CD4-positive, alpha-beta T cell treated with Interleukin-6 for 4 hours (primary cell): ENCODE measurements around the gene MCTP1.
"Not testable (repeated sequence)": the region's sequence is repeated elsewhere in the genome, so short reads cannot be mapped to it uniquely, and the experiment has no call there.

Experiments used
- DNase-seq: peaks from one replicate; pipeline ENCODE4 v3.0.0-alpha.2; 2020; ENCODE audit warnings: mixed read lengths

Gene MCTP1

GRCh38 chr5:95178046-95178651 lies 106.7 kb downstream of the MCTP1 start:
- no peak for DNase-seq

DNA sequence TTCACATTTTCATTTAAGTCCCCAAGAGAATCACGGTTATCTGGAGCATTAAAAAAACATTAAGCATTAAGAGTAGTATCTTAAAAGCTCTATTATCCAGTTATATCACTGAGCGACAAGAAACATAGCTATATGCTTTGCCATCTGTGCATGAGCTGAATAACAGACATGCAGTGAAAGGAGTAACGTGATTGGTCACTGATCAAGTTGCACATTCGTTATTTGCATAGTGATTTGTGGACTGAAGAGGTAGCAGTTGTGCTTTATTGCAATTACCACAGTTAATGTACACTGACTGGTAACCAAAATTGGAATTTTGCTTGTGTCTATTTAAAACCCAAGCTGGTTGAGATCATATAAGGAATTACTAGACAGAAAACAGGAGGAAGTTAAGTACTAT lies 107.4 kb downstream of the MCTP1 start:
- no peak for DNase-seq

GRCh38 chr5:95175106-95175505 lies 109.8 kb downstream of the MCTP1 start:
- DNase-seq: no peak

DNA sequence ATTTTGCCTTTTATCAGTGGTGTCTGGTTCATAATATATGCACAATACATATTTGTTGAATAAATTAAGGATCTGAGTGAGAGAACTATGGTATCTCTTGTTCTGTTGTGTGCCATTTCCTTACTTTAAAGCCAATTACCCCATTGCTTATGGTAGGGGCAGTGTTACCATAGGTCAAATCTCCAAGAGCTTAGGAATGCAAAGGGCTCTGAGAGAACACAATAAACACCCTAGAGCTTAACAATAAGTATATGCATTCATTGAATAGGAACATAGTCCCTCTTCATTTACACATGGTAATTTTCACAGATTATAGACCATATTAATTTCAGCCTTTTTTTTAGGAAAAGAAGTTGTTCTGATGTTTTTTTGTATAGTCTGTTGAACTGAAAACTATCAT lies 112.2 kb downstream of the MCTP1 start:
- no peak for DNase-seq

DNA sequence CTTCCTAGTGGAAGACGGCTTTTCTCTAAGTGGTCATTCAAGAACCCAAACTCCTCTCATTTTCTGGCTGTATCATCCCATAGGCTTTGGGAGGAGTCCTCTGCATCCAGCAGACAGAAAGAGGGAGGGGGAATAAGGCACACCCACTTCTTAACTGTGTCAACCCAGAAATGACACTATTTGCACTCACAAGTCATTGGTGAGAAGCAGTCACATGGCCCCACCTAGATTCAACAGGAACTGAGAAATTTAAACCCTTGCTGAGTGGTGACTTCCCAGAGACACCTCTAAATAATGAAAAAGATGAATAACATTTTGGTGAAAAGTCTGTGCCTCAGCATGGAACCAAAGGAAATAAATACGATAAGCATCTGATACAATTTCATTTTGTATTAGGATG lies 120.0 kb downstream of the MCTP1 start:
- no peak for DNase-seq

DNA sequence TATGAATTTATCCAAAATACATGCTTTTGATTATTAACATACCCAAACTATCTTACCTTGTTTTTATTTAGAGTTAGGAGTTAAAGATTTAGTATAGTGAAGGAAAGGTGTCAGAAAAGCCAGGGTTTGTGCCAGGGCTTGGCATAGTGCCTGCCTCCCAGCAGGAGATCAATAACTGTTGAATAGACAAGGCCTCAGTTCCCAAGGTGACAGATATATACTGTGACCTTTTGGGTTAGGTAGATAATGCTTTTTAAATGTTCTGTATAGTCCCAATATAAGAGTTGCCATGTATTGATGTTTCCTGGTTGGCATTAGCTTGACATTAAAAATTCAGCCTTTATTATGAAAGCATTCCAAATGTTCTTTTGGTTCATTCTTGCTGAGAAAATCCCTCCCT lies 121.8 kb downstream of the MCTP1 start:
- DNase-seq: no peak

DNA sequence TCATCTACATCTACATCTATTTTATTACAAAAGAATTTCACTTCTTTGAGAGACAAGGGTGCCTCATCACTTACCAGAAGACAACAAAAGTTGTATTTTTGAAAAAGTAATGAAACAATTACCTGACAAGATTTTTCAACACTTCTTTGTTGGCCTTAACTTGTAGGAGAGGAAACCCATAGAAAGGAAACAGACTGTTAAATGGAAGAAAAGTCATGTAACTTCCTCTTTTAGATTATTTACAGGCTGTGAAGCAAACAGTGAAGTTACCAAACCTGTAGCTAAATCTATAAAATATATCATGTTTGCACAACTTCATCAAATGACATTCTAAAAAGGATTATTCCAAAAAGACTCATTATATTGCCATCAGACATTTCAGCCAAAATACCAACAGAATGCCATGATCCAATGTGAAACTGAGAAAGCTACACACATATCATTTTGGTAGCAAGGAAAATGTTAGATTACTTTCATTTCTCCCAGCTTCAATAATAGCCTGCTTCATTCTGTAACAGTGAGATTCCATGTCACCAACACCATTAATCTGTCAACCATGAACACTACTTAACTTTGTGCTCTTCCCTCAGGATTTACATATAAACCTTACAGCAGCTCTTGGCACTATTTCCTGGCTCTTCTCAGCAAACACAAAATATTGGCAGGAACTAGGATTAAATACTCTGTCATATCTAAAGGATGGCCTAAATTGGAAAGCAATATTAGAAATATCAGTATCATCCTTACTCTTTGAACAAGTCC lies 122.5 kb downstream of the MCTP1 start:
- no peak for DNase-seq

- no peak for DNase-seq
Observed at GRCh38 chr5:95159603-95160002, 125.3 kb downstream of the MCTP1 start.

DNA sequence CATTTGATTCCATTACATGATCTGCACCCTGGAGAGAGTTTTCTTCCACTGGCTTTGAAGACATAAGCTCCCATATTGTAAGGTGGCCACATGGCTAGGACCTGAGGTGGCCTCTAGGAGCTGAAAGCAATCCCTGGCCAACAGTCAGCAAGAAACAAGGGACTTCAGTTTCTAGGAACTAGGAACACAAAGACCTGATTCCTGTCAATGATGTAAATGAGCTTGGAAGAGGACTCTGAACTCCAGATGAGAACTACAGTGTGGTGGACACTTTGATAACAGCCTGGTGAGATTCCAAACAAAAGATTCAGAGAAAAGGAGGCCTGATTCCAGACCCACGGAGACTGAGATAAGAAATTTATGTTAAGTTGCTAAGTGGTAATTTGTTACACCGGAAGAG lies 129.0 kb downstream of the MCTP1 start:
- no peak for DNase-seq

DNA sequence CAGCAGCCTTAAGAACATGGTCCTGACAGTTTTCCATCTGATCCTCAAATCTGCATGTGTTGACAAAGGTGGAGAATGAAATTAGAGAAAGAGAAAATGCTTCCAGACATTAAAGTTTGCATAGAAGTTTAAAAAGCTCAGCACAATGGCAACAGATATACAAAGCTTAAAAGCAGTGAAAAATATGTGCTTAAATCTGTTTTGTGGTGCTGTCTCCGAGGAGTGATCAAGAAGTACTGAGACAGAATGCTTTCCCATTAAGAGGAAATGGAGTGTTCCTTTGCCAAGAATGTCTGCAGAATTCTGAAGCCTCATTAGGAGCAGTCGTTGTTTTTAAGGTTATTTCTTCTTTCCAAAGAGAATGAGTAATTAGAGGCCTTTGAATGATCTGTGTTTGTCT lies 131.4 kb downstream of the MCTP1 start:
- no peak for DNase-seq

GRCh38 chr5:95152535-95152934 lies 132.4 kb downstream of the MCTP1 start:
- DNase-seq: no peak

DNA sequence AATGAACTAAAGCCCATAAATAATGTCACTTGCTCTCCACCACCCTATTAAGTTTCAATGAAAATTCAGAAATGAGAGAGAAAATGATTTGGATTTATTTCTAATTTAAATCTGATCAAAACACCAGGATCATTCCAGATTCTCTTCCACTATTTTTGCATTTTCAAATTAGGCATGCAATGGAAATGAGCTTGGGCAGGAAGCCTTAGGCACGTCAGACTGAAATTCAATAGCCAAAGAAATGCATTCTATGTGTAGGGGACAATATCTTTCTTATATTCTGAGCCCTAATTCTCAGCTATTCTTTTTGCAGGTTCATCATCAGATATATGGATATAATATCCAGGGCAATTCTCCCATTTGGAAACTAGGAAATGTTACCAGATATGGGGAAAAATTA lies 132.8 kb downstream of the MCTP1 start:
- no peak for DNase-seq

DNA sequence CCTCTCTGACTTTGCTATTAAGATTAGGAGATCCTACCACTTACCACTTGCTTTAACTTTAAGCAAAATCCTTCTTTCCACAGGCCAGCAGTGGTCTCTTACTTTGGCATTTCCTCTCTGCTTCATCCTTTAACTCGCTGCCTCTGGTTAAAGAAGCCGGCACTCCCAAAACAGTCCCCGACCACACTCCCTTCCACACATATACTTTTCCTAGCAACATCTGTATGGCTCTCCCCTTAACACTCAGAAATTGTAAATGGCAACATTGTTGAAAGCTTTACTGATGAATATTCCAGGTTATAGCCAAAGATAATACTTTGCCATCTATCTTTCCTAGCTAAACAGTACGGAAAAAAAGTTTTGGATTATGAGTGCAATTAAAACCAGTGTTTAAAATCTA lies 133.2 kb downstream of the MCTP1 start:
- no peak for DNase-seq

- DNase-seq: no peak
Observed at GRCh38 chr5:95149387-95149786, 135.5 kb downstream of the MCTP1 start.

DNA sequence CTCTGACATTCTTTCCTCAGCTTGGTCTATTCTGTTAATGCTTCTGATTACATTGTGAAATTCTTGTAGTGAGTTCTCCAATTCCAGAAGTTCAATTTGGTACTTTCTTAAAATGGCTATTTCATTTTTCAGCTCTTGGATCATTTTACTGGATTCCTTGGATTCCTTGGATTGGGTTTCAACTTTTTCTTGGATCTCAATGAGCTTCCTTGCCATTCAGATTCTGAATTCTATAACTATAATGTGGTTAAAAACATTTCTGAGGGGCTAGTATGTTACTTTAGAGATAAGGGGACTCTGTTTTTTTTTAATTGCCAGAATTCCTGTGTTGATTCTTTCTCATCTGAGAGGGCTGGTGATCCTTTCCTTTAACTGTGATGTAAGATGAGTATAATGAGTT lies 136.4 kb downstream of the MCTP1 start:
- DNase-seq: no peak

DNA sequence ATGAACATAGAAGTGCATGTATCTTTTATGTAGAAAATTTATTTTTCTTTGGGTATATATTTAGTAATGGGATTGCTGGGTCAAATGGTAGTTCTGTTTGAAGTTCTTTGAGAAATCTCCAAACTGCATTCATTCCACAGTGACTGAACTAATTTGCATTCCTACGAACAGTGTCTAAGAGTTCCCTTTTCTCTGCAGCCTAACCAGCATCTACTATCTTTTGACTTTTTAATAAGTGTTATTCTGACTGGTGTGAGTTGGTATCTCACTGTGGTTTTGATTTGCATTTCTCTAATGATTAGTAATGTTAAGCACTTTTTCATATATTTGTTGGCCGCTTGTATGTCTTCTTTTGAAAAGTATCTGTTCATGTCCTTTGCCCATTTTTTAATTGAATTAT lies 141.0 kb downstream of the MCTP1 start:
- not testable (repeated sequence) for DNase-seq

DNA sequence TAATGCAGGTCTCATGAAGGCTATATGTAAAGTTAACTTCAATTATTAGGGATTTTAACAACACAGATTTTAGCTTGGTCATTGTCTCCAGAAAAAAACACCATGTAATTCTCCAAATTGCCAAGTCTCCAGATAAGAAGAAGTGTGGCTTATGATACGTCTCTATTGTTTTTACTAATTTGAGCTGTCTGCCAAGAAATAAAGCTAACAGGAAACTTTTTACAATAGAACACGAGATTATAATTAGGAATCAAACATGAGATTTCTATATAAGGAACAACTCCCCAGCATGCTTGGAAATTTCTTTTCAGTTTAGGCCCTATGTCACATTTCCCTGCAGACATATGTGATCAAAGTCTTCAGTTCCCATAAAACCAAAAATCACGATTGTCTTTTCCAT lies 142.7 kb downstream of the MCTP1 start:
- no peak for DNase-seq

GRCh38 chr5:95141141-95141540 lies 143.8 kb downstream of the MCTP1 start:
- DNase-seq: no peak

DNA sequence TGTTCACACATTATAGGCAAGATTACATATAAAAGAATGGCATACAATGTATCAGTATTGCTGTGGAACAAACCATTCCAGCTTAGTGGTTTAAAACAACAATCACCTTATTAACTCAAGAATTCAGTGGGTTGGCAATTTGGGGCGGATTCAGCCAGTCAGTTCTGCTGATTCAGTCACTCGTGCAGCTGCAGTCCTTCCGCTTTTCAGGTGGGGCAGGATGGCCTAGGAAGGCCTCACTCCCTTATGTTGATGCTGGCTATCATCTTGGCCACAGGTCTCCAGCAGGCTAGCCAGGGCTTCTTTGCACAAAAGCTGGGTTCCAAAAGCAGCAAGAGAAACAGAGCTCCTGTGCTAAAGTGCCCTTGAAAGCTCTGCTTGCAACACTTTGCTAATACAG lies 150.6 kb downstream of the MCTP1 start:
- DNase-seq: no peak

DNA sequence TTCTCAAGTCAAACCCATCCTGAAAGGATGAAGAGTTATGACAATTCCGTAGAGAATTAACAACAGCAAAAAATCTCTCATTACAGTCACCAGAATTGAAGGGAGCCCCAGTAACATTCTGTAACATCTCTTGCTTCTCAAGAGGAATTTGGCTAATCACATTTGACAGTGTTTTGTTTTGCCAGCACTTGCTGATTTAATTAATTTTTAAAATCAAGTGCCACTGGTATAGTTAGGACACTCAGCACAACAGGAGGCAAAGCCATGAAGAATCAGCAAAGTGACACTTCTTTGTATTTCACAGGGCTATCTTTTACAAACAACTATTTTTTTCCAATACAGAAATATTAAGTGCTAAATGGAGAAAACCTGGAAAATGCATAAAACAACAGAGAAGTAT lies 152.8 kb downstream of the MCTP1 start:
- DNase-seq: no peak

GRCh38 chr5:95130941-95131340 lies 154.0 kb downstream of the MCTP1 start:
- no peak for DNase-seq

GRCh38 chr5:95124731-95125130 lies 160.2 kb downstream of the MCTP1 start:
- no peak for DNase-seq

DNA sequence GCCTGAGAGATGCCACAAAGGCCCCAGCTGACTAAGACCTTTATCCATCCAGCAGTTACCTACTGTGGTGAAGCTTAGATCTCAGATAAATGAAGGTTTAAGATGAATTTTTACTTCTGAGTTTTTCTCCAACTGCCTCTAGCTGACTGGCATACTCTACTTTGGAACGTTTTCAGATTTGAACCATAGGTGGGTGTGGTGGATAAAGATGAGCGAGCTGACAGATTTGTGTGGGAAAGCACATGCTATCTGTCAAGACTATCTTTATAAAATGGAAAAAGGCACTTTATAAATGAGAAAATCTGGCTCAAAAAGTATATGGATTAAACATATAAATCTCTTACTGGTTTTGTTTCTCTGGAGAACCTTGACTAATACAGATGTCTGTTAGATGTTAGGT lies 160.8 kb downstream of the MCTP1 start:
- no peak for DNase-seq

- no peak for DNase-seq
Observed at GRCh38 chr5:95114902-95115301, 170.0 kb downstream of the MCTP1 start.

DNA sequence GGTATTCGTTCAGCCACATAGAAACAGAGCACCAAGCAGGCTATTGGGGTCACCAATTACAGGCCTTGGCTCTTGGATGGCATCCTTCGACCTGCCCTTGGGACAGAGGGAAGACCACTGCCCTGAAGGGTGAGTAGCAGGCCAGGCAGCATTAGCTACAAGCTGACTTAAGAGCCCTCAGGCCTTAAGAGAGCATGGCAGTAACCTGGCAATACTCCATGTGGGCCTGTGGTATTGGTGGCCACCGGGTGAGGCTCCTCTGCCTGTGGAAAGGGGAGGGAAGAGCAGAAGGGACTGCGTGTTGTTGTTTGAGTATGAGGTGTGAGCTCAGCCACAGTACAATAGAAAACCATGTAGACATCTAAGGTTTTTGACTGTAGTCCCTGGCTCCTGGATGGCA lies 170.6 kb downstream of the MCTP1 start:
- no peak for DNase-seq
